Neural progenitor cell (in vitro differentiated cells): ENCODE data around the gene PBXIP1.

Source experiments
- EZH2 ChIP-seq: fragments of 200-600 bp; sonication (generic); IDR thresholded peaks from 2 replicates; pipeline ENCODE4 v1.6.1; 2017; ENCODE audit warnings: antibody characterized with exemption, mild to moderate bottlenecking, moderate library complexity
- EZH2phosphoT487 ChIP-seq: fragments of 200-600 bp; sonication (generic); IDR thresholded peaks from 2 replicates; pipeline ENCODE4 v1.6.1; 2017; ENCODE audit warnings: antibody characterized with exemption
- TF ChIP-seq, protein P1 (sequence below): fragments of 200-600 bp; sonication (generic); IDR thresholded peaks from 2 replicates; pipeline ENCODE4 v1.5.1; 2017; ENCODE audit warnings: antibody characterized with exemption, mild to moderate bottlenecking

DNA sequence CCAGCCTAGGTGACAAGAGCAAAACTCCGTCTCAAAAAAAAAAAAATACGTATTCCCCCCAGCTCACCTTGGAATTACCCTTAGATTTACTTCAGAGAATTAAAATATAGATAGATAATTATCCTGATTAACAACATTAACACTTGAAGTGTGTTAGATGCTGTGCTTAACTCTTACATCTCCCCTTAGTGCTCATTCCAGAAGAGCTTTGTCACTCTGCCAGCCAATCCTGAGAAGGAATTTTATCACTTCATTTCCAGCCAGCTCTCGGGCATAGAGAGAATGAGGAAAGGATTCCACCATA lies 16.3 kb upstream of the PBXIP1 start:
- TF ChIP-seq EZH2phosphoT487 (no peak), EZH2 (no peak)
- TF ChIP-seq, protein P1, sequence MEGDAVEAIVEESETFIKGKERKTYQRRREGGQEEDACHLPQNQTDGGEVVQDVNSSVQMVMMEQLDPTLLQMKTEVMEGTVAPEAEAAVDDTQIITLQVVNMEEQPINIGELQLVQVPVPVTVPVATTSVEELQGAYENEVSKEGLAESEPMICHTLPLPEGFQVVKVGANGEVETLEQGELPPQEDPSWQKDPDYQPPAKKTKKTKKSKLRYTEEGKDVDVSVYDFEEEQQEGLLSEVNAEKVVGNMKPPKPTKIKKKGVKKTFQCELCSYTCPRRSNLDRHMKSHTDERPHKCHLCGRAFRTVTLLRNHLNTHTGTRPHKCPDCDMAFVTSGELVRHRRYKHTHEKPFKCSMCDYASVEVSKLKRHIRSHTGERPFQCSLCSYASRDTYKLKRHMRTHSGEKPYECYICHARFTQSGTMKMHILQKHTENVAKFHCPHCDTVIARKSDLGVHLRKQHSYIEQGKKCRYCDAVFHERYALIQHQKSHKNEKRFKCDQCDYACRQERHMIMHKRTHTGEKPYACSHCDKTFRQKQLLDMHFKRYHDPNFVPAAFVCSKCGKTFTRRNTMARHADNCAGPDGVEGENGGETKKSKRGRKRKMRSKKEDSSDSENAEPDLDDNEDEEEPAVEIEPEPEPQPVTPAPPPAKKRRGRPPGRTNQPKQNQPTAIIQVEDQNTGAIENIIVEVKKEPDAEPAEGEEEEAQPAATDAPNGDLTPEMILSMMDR = no peak
